Measurements from ENCODE around the gene SERPINA9. TPM values are rescaled to one million over a fixed set of nuclear protein-coding genes. Genes with fewer than 3 reads are reported as not detected.
"Not testable (repeated sequence)": the region's sequence is repeated elsewhere in the genome, so short reads cannot be mapped to it uniquely, and the experiment has no call there.

SERPINA9 gene, protein sequence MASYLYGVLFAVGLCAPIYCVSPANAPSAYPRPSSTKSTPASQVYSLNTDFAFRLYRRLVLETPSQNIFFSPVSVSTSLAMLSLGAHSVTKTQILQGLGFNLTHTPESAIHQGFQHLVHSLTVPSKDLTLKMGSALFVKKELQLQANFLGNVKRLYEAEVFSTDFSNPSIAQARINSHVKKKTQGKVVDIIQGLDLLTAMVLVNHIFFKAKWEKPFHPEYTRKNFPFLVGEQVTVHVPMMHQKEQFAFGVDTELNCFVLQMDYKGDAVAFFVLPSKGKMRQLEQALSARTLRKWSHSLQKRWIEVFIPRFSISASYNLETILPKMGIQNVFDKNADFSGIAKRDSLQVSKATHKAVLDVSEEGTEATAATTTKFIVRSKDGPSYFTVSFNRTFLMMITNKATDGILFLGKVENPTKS
- total RNA-seq (2014; rRNA removed; shearing (Covaris generic); ENCODE audit: low replicate concordance): not detected in 2 replicates

DNA sequence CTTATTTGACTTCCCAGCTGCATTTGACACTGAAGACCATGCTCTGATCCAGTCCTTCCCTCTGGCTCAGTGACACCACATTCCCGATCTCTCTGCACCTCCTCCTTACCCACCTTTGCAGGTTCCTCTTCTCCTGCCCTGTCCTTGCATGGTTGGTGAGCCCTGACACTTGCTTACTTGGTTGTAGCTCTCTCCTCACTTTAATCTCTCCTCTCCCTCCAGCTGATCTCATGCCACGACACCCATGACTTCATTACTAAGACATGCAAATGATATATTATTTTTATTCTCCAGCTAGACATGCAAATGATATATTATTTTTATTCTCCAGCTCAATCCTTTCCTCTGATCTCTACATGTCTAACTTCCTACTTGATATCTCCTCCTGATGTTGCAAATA lies at the start of gene SERPINA9:
TSS of gene SERPINA9 (minus strand) at position 175 of the 400 bp plus-strand sequence. CDS start 6,357 bp downstream, outside the sequence.
- Histone ChIP-seq H3K9me3 (no peaks in the 10 kb centered on the region), H3K27me3 (no peaks in the 10 kb centered on the region), H3K4me3 (no peak within 1 kb of the TSS), H3K36me3 (no peaks in the 10 kb centered on the region)
- DNase-seq: no peak

DNA sequence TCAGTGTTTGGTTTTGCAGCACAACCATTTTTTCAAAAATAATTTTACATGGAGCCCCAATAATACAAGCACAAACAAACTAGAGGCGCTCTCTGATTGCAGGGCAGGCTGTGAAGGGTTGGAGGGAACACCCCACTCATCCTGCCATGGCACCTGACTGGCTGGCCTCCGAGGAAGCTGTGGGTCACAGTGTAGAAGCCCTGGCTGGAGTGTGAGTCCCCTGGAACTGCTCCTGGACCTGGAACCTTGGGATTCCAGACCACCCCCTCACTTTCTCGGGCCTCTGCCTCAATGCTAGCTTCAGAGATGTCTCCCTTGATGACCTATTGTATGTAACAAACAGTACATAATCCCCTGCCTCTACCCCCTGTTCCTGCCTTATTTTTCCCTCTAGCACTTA lies 48.1 kb upstream of the SERPINA9 start:
- Histone ChIP-seq H3K27me3 (no peaks in the 10 kb centered on the region), H3K36me3 (no peaks in the 10 kb centered on the region), H3K4me3 (no peak overlapping the region), H3K9me3 (no peaks in the 10 kb centered on the region)
- DNase-seq: no peak

DNA sequence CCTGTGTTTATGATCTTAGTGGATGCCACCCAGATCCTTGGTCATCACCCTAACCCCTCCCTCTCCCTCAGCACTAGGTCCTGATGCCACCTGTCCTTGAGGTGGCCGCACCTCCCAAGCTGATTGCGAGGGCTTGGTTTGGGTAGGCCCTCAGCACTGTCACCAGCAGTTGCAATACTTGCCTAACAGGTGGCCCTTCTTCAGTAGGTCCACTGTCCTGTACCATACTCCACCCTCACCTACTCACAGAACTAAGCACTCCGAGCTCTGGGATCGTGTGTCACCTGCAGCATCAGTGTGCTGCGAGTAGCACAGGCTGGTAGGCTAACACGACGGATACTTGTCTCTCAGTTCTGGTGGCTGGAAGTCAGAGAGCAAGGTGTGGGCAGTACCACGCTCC lies 47.3 kb upstream of the SERPINA9 start:
- no peaks in the 10 kb centered on the region for H3K27me3 ChIP-seq

DNA sequence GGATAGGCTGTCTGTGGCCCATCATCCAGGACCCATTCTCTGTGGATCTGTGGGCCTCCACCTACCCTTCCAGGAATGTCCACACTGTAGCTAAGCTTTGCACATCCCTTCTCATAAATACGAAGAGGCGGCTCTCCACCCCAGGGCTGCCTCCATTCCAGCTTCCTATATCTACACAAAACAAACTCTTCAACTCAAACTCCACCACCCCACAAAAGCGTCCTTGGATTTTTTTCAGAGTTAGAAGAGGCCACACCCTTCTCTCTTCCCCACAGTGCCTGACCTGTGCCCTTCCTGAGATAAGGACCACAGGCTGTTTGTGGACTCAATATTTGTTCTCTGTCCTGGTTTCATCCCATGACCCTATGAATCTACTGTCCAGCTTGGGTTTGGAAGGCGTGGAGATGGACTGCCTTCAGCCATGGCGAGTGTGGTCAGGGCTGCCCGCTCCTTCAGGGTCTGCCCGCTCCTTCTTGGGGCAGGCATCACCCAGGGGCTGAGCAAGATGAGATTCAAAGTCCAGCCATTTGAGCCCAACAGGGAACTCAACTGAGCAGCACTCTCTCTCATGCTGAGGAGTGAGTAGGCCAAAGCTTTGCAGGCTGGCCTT lies 46.2 kb upstream of the SERPINA9 start:
- H3K4me3 ChIP-seq: no peak overlapping the region
- DNase-seq: no peak
- no peaks in the 10 kb centered on the region for H3K9me3 ChIP-seq
- H3K36me3 ChIP-seq: no peaks in the 10 kb centered on the region
- H3K27me3 ChIP-seq: no peaks in the 10 kb centered on the region

More for the DNA sequence above, 47.3 kb upstream of the SERPINA9 start:
- no peaks in the 10 kb centered on the region for H3K36me3 ChIP-seq
- no peak for DNase-seq
- H3K9me3 ChIP-seq: no peaks in the 10 kb centered on the region
- H3K4me3 ChIP-seq: no peak overlapping the region

DNA sequence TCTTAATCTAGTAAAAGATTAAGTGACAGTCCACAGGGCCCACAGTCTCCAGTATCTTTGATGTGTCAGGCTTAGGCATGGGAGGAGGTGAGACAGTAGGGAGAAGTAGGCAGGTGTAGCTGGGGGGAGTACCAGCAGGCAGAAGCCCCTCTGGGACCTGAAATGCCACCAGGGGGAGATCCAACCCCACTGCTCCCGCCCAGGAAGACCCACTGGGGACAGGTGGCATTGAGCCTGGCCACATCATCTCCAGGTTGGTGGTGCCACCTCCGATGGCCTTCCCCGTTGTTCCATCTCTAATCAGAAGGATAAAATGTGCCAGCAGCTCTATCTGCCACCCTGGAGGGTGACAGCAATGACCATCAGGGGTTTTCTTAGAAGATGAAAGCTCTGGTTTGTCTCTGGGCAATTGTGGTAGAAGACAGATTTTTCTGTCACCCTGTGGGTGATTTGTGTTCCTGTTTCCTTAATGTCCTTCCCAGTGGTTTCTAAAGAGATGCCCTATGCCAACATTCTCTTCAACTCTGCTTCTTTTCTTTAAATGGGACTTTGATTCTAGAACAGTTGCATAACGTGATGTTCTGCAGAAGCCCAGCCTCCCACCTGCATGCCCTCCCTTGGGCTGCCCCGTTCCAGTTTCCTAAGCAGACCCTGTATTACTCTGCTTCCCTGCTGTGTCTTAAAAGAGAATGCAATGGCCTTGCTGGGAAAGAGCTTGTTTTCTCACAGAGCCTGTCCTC lies 45.5 kb upstream of the SERPINA9 start:
- Histone ChIP-seq H3K9me3 (no peaks in the 10 kb centered on the region), H3K27me3 (no peaks in the 10 kb centered on the region), H3K36me3 (no peaks in the 10 kb centered on the region), H3K4me3 (no peak overlapping the region)
- no peak for DNase-seq

DNA sequence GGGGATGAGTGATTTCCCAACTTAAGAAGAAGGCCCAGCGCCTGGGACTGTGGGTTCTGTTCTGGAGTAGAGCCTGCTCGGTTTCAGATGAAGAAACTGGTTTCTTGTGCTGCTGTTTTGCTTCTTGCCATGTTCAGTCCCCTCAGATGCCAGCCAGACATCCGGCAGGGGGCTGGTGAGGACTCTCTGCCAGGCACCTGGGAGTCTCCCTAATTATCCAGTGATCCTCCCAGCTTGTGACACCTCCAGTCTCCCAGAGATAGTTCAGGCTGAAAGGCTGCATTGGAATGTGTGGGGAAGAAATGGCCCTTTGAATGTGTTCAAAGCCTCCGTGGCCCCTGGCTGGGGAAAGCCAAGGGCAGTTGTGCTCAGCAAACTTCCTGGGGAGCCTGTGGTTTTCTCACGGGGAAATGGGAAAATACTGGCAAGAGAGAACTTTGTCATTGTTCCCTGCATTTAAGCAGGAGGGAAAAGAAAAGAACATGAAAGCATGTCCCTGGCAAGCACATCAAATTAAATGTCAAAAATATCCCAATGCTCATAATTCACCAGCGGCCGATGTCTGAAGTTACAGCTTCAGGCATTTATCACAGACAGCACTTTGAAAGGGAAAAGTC lies 41.8 kb upstream of the SERPINA9 start:
- Histone ChIP-seq H3K27me3 (no peaks in the 10 kb centered on the region), H3K4me3 (no peak overlapping the region), H3K36me3 (no peaks in the 10 kb centered on the region), H3K9me3 (no peaks in the 10 kb centered on the region)
- DNase-seq: no peak

DNA sequence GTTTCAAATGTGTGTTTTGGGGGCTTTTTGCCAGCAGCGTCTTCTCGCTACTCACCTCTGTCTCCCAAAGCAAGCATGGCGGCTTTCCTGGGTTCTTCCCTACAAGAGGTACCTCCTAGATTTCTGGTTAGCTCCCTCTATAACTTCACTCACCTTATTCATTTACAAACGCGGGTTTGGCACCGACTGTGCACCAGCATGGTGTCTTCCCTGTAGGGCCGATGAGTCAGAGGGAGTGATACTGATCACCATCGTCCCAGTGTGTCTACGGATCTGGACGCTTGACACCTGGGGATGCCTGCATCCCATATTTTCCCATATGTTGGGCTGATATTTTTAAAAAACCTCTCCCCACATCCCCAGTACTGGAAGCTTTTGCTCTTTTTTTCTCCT lies 41.2 kb upstream of the SERPINA9 start:
- Histone ChIP-seq H3K27me3 (no peaks in the 10 kb centered on the region), H3K4me3 (no peak overlapping the region), H3K36me3 (no peaks in the 10 kb centered on the region), H3K9me3 (no peaks in the 10 kb centered on the region)
- no peak for DNase-seq

DNA sequence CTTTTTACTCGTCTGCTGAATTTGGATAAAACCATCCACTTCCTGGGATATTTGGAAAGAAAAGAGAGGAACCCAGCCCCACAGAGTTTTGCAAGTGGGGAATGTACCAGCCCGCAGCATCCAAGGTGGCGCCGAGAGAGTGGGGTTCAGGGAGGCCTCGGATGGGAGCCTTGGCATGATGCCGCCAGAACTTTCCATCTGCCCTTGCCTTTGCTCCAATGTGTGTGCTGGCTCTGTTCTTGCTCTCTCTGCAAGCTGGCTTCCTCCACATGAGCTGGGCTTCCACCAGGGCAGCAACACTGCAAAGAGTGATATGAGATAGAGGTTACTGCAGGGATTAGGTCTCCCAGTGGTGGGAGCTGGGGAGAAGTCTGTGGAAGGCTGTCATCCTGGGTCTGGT lies 39.9 kb upstream of the SERPINA9 start:
- H3K27me3 ChIP-seq: no peaks in the 10 kb centered on the region
- no peak overlapping the region for H3K4me3 ChIP-seq
- H3K9me3 ChIP-seq: no peaks in the 10 kb centered on the region
- DNase-seq: no peak
- no peaks in the 10 kb centered on the region for H3K36me3 ChIP-seq

DNA sequence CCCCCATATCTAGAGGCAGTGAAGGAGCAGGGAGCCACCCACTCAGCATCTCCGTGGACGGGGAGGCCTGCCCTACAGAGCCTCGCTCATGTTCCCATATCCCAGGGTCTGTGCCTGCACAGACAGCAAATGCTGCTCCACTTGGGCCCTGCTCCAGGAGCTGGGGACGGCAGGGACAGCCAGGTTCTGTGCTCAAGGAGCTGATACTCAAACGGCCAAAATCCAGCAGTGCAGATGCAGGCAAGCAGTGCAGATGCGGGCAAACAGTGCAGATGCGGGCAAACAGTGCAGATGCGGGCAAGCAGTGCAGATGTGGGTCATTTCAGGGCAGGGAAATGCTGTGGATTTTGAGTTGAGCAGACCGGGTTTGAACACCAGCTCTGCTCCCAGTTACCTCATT lies 39.4 kb upstream of the SERPINA9 start:
- Histone ChIP-seq H3K9me3 (no peaks in the 10 kb centered on the region), H3K36me3 (no peaks in the 10 kb centered on the region), H3K4me3 (no peak overlapping the region), H3K27me3 (no peaks in the 10 kb centered on the region)
- DNase-seq: no peak

DNA sequence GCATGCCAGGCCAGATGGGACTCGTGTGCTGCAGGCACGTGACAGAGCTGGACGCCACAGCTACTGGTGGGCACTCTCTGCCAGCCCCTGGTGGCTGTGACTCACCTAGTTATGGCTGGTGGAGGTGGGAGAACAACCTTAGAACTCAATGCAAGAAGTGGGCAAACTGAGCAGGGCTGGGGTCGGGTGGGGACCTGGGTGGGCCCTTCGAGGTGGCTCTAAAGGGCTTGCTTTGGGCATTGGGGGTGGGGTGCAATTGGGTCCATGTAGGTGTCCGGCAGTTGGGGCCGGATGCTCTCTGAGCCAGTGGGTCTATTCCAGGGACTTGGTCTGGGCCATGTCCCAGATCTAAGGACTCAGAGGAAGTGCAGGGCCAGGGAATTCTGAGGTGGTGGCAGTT lies 38.4 kb upstream of the SERPINA9 start:
- Histone ChIP-seq H3K4me3 (no peak overlapping the region), H3K36me3 (no peaks in the 10 kb centered on the region), H3K9me3 (no peaks in the 10 kb centered on the region), H3K27me3 (no peaks in the 10 kb centered on the region)
- no peak for DNase-seq

DNA sequence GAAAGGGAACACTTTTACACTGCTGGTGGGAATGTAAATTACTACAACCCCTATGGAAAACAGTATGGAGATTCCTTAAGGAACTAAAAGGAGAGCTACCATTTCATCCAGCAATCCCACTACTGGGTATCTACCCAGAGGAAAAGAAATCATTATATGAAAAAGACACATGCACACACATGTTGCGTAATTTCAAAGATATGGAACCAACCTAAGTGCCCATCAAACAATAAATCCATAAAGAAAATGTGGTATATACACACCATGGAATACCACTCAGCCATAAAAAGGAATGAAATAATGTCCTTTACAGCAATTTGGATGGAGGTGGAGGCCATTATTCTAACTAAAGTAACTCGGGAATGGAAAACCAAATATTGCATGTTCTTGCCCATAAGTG lies 34.5 kb upstream of the SERPINA9 start:
- not testable (repeated sequence) for H3K9me3 ChIP-seq, H3K27me3 ChIP-seq, H3K4me3 ChIP-seq, H3K36me3 ChIP-seq, DNase-seq

DNA sequence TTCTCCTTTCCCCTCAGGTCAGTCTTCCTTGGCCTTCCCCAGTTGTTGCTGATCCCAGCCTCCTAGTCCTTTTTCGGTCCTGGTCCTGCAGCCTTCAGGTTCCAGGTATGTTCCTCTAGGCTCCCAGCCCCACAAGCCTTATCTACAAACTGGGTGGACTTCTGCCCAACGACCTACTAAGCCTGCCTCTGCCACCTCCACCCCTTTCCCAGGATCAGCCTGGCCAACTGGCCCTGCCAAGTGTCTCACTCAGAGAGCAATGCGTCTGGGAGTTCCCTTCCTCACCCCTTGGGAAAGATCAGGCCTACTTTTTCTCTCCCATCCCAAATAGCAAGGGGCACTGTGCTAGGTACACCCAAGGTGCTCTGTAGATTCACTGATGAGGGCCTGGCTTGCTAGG lies 33.4 kb upstream of the SERPINA9 start, which contains the start of gene SERPINA12:
TSS of gene SERPINA12 (minus strand) at position 114 of the 400 bp plus-strand sequence. CDS start 11,072 bp downstream, outside the sequence.
- H3K27me3 ChIP-seq: no peaks in the 10 kb centered on the region
- DNase-seq: no peak
- no peaks in the 10 kb centered on the region for H3K36me3 ChIP-seq
- no peak within 1 kb of the TSS for H3K4me3 ChIP-seq
- H3K9me3 ChIP-seq: no peaks in the 10 kb centered on the region

DNA sequence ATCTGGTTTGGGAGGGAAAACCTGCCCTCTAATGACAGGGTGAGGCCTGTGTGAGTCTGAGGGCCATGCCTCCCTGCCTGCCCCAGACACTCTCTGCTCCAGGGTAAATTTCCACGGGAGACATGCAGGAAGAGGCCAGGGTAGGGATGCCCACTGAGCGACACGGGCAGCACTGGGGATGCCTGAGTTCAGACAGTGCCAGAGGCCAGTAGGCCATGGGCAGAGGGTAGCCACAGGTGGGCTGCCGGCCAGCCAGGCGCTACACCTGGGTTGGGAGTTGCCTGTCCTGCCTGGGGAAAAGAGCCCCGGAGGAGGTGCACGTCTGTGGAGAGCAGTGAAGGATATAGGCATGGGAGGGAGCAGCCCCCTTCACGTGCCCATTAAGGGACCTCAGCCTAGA lies 29.6 kb upstream of the SERPINA9 start:
- H3K4me3 ChIP-seq: no peak overlapping the region
- no peaks in the 10 kb centered on the region for H3K36me3 ChIP-seq

DNA sequence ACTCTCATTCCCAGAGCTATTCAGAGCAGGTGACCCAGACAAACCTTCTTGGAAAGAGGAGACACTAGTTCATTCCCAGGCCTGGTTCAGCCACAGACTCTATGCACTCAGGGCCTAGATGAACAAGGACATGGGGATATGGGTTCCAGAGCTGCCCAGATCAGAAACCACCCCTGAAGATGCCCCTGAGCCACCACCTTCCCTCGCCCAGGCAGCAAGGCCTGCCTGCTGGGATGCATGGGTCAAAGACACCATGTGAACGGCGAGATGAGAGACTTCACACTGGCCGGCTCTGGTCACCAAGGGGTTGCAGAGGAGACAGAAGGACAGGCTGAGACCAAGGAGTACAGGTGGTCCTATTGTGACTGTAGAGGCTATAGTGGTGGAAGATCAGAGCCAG lies 29.2 kb upstream of the SERPINA9 start:
- no peak for DNase-seq
- H3K27me3 ChIP-seq: no peaks in the 10 kb centered on the region
- no peaks in the 10 kb centered on the region for H3K36me3 ChIP-seq
- H3K9me3 ChIP-seq: no peaks in the 10 kb centered on the region
- no peak overlapping the region for H3K4me3 ChIP-seq

More for the DNA sequence above, 29.6 kb upstream of the SERPINA9 start:
- no peak for DNase-seq
- no peaks in the 10 kb centered on the region for H3K9me3 ChIP-seq
- H3K27me3 ChIP-seq: no peaks in the 10 kb centered on the region

DNA sequence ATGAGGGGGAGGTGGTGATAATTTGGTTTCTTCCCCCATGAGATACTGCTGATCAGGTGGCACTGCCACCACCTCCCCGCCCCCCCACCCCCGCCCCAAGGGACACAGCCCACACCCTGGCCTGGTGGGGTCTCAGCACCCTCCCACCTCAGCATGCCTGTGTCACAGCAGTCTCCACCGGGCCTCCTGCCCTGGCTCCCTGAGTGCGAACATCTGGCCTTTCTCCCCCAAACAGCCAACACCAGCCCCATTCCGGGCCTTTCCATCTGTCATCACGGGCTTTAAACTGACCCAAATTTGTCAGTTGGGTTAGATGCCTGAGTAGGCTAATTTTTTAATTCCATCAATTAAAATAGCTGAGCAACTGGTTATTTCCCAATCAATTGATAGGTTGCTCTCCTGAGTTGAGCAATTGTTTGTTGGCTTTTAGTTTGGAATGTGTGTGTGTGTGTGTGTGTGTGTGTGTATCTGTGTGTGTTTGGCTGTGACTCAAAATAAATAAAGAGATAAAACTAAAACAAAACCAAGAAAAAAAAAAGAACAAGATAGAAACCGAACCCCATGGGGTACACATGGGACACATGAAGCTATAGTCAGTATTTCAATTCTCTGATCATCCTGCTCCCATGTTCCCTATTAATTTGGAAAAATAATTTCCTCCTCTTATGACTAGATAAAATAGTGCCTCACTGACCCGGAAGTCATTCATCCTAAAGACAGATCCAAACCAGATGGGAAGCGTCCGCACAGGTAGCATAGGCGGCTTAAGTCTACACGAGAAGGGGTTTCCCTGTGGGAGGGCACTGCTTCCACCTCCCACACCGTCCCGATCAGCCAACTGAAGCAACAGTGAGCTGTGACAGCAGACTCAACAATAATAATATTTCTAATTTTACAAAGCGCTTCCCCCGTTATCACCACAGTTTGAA lies 25.9 kb upstream of the SERPINA9 start:
- Histone ChIP-seq H3K27me3 (no peaks in the 10 kb centered on the region), H3K9me3 (no peaks in the 10 kb centered on the region), H3K4me3 (no peak overlapping the region), H3K36me3 (no peaks in the 10 kb centered on the region)
- no peak for DNase-seq

DNA sequence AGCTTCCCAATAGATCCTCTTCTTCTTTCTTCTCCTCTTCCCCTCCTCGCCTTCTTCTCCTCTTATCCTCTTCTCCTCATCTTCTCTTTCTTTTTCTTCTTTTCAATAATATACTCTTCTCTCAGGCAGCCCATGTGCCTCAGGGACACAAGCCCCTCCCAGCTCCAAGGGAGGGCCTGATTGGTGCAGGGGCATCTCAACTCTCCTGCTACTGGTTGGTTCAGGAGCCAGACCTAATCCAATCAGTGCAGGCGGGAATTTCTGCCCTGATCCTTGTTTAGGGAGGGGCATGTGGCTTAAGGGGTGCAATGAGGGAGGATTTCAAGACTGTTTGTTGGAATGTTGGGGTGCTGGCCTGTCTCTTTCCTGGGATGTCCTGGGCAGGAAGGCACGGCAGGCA lies 24.3 kb upstream of the SERPINA9 start:
- Histone ChIP-seq H3K9me3 (no peaks in the 10 kb centered on the region), H3K36me3 (no peaks in the 10 kb centered on the region), H3K27me3 (no peaks in the 10 kb centered on the region), H3K4me3 (no peak overlapping the region)
- no peak for DNase-seq
